ENCODE measurements around the gene STUB1. TPM values are rescaled to one million over a fixed set of nuclear protein-coding genes. Genes with fewer than 3 reads are reported as not detected.

STUB1 gene
- total RNA-seq, 2 experiments from 2014 or later, result 57.1 to 61.7 TPM

DNA sequence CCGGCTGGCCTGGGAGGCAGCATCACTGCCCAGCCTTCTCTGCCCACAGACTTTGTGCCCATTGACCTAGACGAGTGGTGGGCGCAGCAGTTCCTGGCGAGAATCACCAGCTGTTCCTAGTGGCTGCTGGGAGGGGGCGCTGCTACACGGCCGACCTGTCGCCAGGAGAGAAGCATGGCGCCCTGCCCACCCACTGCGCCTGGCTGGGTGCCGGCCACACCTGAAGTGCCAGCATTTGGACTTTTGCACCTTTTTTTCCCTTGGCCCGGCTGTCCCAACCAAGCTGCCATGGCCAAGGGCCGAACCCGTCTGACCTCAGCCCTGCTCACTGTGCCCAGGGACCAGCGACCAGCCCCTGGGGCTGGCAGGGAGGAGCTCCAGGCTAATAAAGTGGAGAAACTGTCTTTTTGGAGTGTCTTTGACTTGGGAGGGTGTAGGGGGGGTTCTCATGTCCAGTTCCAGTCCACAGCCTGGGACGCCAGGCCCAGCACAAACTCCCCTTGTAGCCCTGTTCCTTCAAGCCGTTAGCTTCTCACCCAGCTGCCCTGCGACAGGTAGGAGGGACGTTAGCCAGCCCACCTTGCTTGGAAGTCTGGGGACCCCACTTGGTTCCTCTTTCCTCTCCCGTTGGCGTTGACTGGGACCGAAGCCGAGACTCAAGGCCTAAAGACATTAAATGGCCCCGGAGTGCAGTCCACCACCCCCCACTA is 32.0 kb upstream of the STUB1 start:
- H3K4me3 Mint-ChIP-seq, result peak overlapping the region; percentile 86
- intact Hi-C loops (cut with micrococcal nuclease), result no loop called here
- H3K27ac Mint-ChIP-seq, result peak overlapping the region; percentile 79
- peak; percentile 73 for DNase-seq
- ChIA-PET POLR2A (interaction anchor here (1.0 to 4.8 kb wide), 7 partner anchors 11 to 38 kb away, joined by 3 to 28 read pairs (median 4); partner anchors contain the start of genes METTL26, RHBDL1 and RHOT2), CTCF (interaction anchor here (0.9 to 1.8 kb wide), 8 partner anchors 11 to 73 kb away, joined by 3 to 13 read pairs (median 3); partner anchors contain the start of genes ANTKMT and METTL26)
- no peaks in the 10 kb centered on the region for H3K9me3 Mint-ChIP-seq
- H3K36me3 Mint-ChIP-seq (ENCODE audit: low read depth), result peaks cover 3% of the 10 kb centered on the region
- H3K27me3 Mint-ChIP-seq, result no peaks in the 10 kb centered on the region
- H3K4me1 Mint-ChIP-seq (ENCODE audit: low read depth), result peaks cover 19% of the 10 kb centered on the region
- peak; percentile 60 for TF ChIP-seq CTCF (IDR thresholded peaks at IDR 0.05)
- ATAC-seq, result peak; percentile 49

DNA sequence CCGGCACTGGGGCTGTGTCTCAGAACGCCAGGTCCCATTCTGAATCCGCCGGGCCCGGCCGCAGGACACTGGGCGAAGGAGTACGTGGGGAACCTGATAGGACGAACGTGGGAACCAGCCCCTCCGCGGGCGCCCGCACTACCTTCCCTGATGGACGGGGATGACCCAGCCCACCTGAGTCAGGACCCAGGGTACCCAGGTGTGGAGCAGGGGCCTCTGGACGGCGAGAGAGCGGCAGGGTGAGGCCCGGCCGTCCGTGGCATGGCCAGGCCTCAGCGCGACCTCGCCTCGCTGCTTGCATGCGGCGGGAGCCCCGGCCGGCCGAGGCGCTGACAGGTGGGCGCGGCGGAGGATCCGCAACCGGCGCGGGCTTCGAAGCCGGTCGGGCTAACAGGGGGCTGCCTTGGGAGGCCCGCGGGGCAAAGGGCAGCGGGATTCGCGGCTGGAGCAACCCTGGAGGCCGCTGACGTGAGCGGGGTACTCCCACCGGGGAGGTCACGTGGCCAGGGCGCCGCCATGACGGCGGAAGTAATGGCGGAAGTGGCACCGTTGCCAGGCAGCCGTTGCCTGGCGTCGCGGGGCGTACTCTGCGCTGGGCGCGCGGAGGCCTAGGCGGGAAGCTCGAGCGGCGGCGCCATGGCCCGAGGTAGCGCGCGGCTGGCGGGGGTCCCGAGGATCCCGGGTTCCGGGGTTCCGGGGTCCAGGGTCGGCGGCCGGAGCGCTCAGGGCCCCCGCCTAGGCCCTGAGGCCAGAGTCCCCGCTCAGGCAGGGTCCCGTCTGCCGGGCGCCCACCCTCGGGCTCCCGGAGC is 31.2 kb upstream of the STUB1 start, which contains the start of gene WDR90:
Gene WDR90, plus strand, starts transcription at position 585 of the 809 bp plus-strand sequence. Its CDS starts 52 bp downstream, at position 637.
- peak; percentile 95 for DNase-seq
- CTCF ChIA-PET, result interaction anchor here (0.6 to 1.8 kb wide), 10 partner anchors 10 to 72 kb away, joined by 3 to 13 read pairs (median 3); partner anchors contain the start of genes ANTKMT, METTL26 and RHOT2
- Mint-ChIP-seq H3K27ac (peak within 1 kb of the TSS; percentile 79), H3K27me3 (no peaks in the 10 kb centered on the region), H3K9me3 (no peaks in the 10 kb centered on the region), H3K36me3 (ENCODE audit: low read depth) (peaks cover 3% of the 10 kb centered on the region), H3K4me3 (peak within 1 kb of the TSS; percentile 86), H3K4me1 (ENCODE audit: low read depth) (peaks cover 18% of the 10 kb centered on the region)
- ATAC-seq, result peak; percentile 85
- TF ChIP-seq CTCF (IDR thresholded peaks at IDR 0.05), result no peak
- POLR2A ChIA-PET, result interaction anchor here (0.8 to 4.8 kb wide), 11 partner anchors 12 to 81 kb away, joined by 3 to 28 read pairs (median 4); partner anchors contain the start of genes JMJD8, METTL26, RHBDL1 and RHOT2
- intact Hi-C loops (cut with micrococcal nuclease), result no loop called here

DNA sequence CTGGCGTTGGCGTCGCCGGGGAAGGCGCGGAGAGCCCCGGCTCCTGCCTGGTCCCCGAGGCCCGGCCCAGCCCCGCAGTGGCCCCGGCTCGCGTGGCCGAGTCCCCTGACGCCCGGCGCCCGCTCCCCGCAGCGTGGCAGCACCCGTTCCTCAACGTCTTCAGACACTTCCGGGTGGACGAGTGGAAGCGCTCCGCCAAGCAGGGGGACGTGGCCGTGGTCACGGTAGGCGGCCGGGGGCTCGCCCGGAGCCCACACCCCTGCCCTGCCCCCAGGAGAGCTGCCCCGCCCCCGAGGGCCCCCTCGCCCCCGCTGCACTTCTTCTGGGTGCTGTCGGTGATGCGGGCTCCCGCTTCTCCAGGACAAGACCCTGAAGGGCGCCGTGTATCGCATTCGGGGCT is 30.6 kb upstream of the STUB1 start:
- ATAC-seq, result peak; percentile 15
- Mint-ChIP-seq H3K9me3 (no peaks in the 10 kb centered on the region), H3K4me3 (peak overlapping the region; percentile 74), H3K4me1 (ENCODE audit: low read depth) (peaks cover 14% of the 10 kb centered on the region), H3K27me3 (no peaks in the 10 kb centered on the region), H3K27ac (peak overlapping the region; percentile 15), H3K36me3 (ENCODE audit: low read depth) (peaks cover 3% of the 10 kb centered on the region)
- POLR2A ChIA-PET, result interaction anchor here (0.8 to 4.8 kb wide), 9 partner anchors 12 to 82 kb away, joined by 3 to 28 read pairs (median 4); partner anchors contain the start of genes JMJD8, METTL26, RHBDL1 and RHOT2
- no peak for TF ChIP-seq CTCF (IDR thresholded peaks at IDR 0.05)
- DNase-seq, result peak; percentile 18
- intact Hi-C loops (cut with micrococcal nuclease), result no loop called here
- CTCF ChIA-PET, result interaction anchor here (0.6 to 1.2 kb wide), 4 partner anchors 10 to 29 kb away, joined by 3 to 5 read pairs (median 3); partner anchors contain the start of gene RHOT2

DNA sequence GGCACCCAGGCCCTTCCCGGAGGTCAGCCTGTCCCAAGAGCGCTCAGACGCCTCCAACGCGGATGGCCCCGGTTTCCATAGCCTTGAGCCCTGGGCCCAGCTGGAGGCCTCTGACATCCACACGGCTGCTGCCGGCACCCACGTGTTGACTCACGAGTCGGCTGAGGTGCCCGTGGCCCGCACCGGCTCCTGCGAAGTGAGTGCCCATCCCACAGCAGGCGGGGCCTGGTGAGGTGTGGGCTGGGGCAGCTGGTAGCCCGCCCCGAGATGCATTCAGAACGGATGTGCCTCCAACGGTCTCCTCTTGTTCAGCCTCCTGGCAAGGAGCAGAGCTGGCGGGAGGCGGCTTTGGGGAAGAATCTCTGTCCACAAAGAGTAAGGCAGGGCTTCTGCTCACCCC is 28.4 kb upstream of the STUB1 start:
- Mint-ChIP-seq H3K27ac (no peak overlapping the region), H3K4me3 (peak overlapping the region; percentile 21), H3K36me3 (ENCODE audit: low read depth) (peaks cover under 1% of the 10 kb centered on the region), H3K4me1 (ENCODE audit: low read depth) (peaks cover 9% of the 10 kb centered on the region), H3K27me3 (no peaks in the 10 kb centered on the region), H3K9me3 (no peaks in the 10 kb centered on the region)
- DNase-seq, result no peak
- POLR2A ChIA-PET, result interaction anchor here (1.1 to 4.8 kb wide), 4 partner anchors 10 to 33 kb away, joined by 4 to 28 read pairs (median 8); partner anchors contain the start of gene RHOT2
- intact Hi-C loops (cut with micrococcal nuclease), result no loop called here
- ATAC-seq, result no peak
- CTCF ChIA-PET, result no interaction called here
- no peak for TF ChIP-seq CTCF (IDR thresholded peaks at IDR 0.05)
